ENCODE data around the gene PDCD1LG2. TPM values are rescaled to one million over a fixed set of nuclear protein-coding genes. Genes with fewer than 3 reads are reported as not detected.

The PDCD1LG2 gene
- total RNA-seq, 1 donor from 2014 or later, result 3.2 TPM

GRCh38 chr9:5511935-5512580, 1.7 kb downstream of the PDCD1LG2 start:
- TF ChIP-seq CTCF (IDR thresholded peaks at IDR 0.05; ENCODE audit: insufficient read depth, low read length, poor library complexity, severe bottlenecking), result no peak
- DNase-seq (ENCODE audit: low read depth), result no peak
- Histone ChIP-seq H3K36me3 (ENCODE audit: control insufficient read depth, insufficient read depth, low read length) (no peaks in the 10 kb centered on the region), H3K4me3 (ENCODE audit: low read depth, low read length) (no peak overlapping the region), H3K27me3 (ENCODE audit: control insufficient read depth, insufficient read depth, low read length) (no peaks in the 10 kb centered on the region)

GRCh38 chr9:5512658-5513452, 2.5 kb downstream of the PDCD1LG2 start:
- no peak for TF ChIP-seq CTCF (IDR thresholded peaks at IDR 0.05; ENCODE audit: insufficient read depth, low read length, poor library complexity, severe bottlenecking)
- Histone ChIP-seq H3K36me3 (ENCODE audit: control insufficient read depth, insufficient read depth, low read length) (no peaks in the 10 kb centered on the region), H3K27me3 (ENCODE audit: control insufficient read depth, insufficient read depth, low read length) (no peaks in the 10 kb centered on the region), H3K4me3 (ENCODE audit: low read depth, low read length) (no peak overlapping the region)
- no peak for DNase-seq (ENCODE audit: low read depth)

- no peak for TF ChIP-seq CTCF (IDR thresholded peaks at IDR 0.05; ENCODE audit: insufficient read depth, low read length, poor library complexity, severe bottlenecking)
- H3K4me3 ChIP-seq (ENCODE audit: low read depth, low read length), result no peak overlapping the region
- DNase-seq (ENCODE audit: low read depth), result no peak
- no peaks in the 10 kb centered on the region for H3K36me3 ChIP-seq (ENCODE audit: control insufficient read depth, insufficient read depth, low read length)
- H3K27me3 ChIP-seq (ENCODE audit: control insufficient read depth, insufficient read depth, low read length), result no peaks in the 10 kb centered on the region
These were observed 3.8 kb downstream of the PDCD1LG2 start for GRCh38 chr9:5513966-5514616.

GRCh38 chr9:5514617-5515260, 4.4 kb downstream of the PDCD1LG2 start:
- no peaks in the 10 kb centered on the region for H3K36me3 ChIP-seq (ENCODE audit: control insufficient read depth, insufficient read depth, low read length)
- H3K27me3 ChIP-seq (ENCODE audit: control insufficient read depth, insufficient read depth, low read length), result no peaks in the 10 kb centered on the region
- no peak for DNase-seq (ENCODE audit: low read depth)
- no peak overlapping the region for H3K4me3 ChIP-seq (ENCODE audit: low read depth, low read length)
- no peak for TF ChIP-seq CTCF (IDR thresholded peaks at IDR 0.05; ENCODE audit: insufficient read depth, low read length, poor library complexity, severe bottlenecking)

- no peak for DNase-seq (ENCODE audit: low read depth)
- no peak overlapping the region for H3K4me3 ChIP-seq (ENCODE audit: low read depth, low read length)
- no peaks in the 10 kb centered on the region for H3K36me3 ChIP-seq (ENCODE audit: control insufficient read depth, insufficient read depth, low read length)
- TF ChIP-seq CTCF (IDR thresholded peaks at IDR 0.05; ENCODE audit: insufficient read depth, low read length, poor library complexity, severe bottlenecking), result no peak
- H3K27me3 ChIP-seq (ENCODE audit: control insufficient read depth, insufficient read depth, low read length), result no peaks in the 10 kb centered on the region
These were observed 4.9 kb downstream of the PDCD1LG2 start for GRCh38 chr9:5515261-5515650.

Data from kidney epithelial cell (primary cell).